ENCODE measurements around the gene SNX9. TPM values are rescaled to one million over a fixed set of nuclear protein-coding genes. Genes with fewer than 3 reads are reported as not detected.

SNX9 gene
- total and polyA plus RNA-seq, 2 of the 4 experiments (the other 2 are of a cell fraction) = 35.3 to 41.2 TPM

- TF ChIP-seq USF2 (IDR thresholded peaks at IDR 0.05; ENCODE audit: low read depth, low read length) (no peak), NFE2L2 (IDR thresholded peaks at IDR 0.05; ENCODE audit: low read depth, low read length) (no peak), MAFK (IDR thresholded peaks at IDR 0.05; ENCODE audit: low read depth, low read length) (no peak)
Observed at GRCh38 chr6:157892363-157892877, 69.4 kb downstream of the SNX9 start (continued).

- H4K20me1 ChIP-seq (ENCODE audit: insufficient read depth, low read length) = peaks cover 4% of the 10 kb centered on the region
- H3K27ac ChIP-seq (ENCODE audit: insufficient read depth, low read length) = no peak overlapping the region
- no peak overlapping the region for H3K23ac ChIP-seq (ENCODE audit: low read depth, low read length)
- H3K79me1 ChIP-seq (ENCODE audit: low read depth in 1 of 2, low read length in 2 of 2) = peaks cover 35 to 59% of the 10 kb centered on the region in 2 experiments
- no peak overlapping the region for H2BK15ac ChIP-seq (ENCODE audit: low read depth, low read length)
- peaks cover 22% of the 10 kb centered on the region for H3K36me3 ChIP-seq (ENCODE audit: control insufficient read depth, insufficient read depth, low read length)
- no peak overlapping the region for H2AK5ac ChIP-seq (ENCODE audit: low read depth, low read length)
- H4K8ac ChIP-seq (ENCODE audit: low read depth in 2 of 2, low read length in 2 of 2) = no peak overlapping the region
- no peak overlapping the region for H2BK120ac ChIP-seq (ENCODE audit: low read depth, low read length)
- intact Hi-C loops (cut with micrococcal nuclease) = no loop called here
- no peak overlapping the region for H4K5ac ChIP-seq (ENCODE audit: low read depth, low read length)
- DNase-seq (no peak), ATAC-seq (ENCODE audit: low read depth) (no peak)
- H3K4me1 ChIP-seq (ENCODE audit: control insufficient read depth, insufficient read depth, low read length) = no peaks in the 10 kb centered on the region; the same call in 1 of the 2 replicates
- no peak overlapping the region for H3K18ac ChIP-seq (ENCODE audit: low read depth, low read length)
- no peak overlapping the region for H3K4ac ChIP-seq (ENCODE audit: low read depth, low read length)
- ChIA-PET POLR2A (ENCODE audit: unreplicated experiment) (no interaction called here), CTCF (interaction anchor here (0.7 to 1.0 kb wide), 2 partner anchors 9 to 149 kb away, joined by 3 to 4 read pairs; no protein-coding TSS in a partner anchor)
- TF ChIP-seq MAFK (IDR thresholded peaks at IDR 0.05; ENCODE audit: low read depth, low read length) = no peak
- no peak for TF ChIP-seq USF2 (IDR thresholded peaks at IDR 0.05; ENCODE audit: low read depth, low read length)
- TF ChIP-seq RAD21 (IDR thresholded peaks at IDR 0.05; ENCODE audit: low read length) = no peak
- TF ChIP-seq CTCF (conservative IDR thresholded peaks at IDR 0.05; ENCODE audit: low read depth, low read length) = no peak
- no peak for TF ChIP-seq RFX5 (IDR thresholded peaks at IDR 0.05; ENCODE audit: low read depth, low read length)
- TF ChIP-seq MAZ (IDR thresholded peaks at IDR 0.05; ENCODE audit: borderline replicate concordance, low read depth, low read length) = no peak
- no peak for TF ChIP-seq RCOR1 (IDR thresholded peaks at IDR 0.05; ENCODE audit: insufficient replicate concordance, low read length)
- TF ChIP-seq CHD1 (IDR thresholded peaks at IDR 0.05; ENCODE audit: low read depth, low read length) = no peak
- no peaks in the 10 kb centered on the region for H3K9me3 ChIP-seq (ENCODE audit: control insufficient read depth, insufficient read depth, low read length)
- no peak overlapping the region for H2AFZ ChIP-seq (replicated peaks; ENCODE audit: low read length, poor library complexity)
- dilution Hi-C loops (cut with HindIII; ENCODE audit: low sequenced_read_pairs, unreplicated experiment) = no loop called here
- in situ Hi-C loops (cut with MboI; ENCODE audit: low sequenced_read_pairs) = loop anchor here (25.0 kb wide), 1 partner anchor 581 kb away; the partner anchor contains the start of gene TMEM242
- no peak overlapping the region for H2BK5ac ChIP-seq (ENCODE audit: low read depth, low read length, poor library complexity, severe bottlenecking)
- H3K56ac ChIP-seq (ENCODE audit: extremely low read depth, insufficient read depth, low read length) = no peak overlapping the region
- BruUV-seq (replicated peaks) = no TSS peak
- no peak overlapping the region for H4K91ac ChIP-seq (ENCODE audit: insufficient read depth, low read depth, low read length)
- H3K9me1 ChIP-seq (ENCODE audit: insufficient read depth, low read length) = peaks cover 7% of the 10 kb centered on the region
- H3K9ac ChIP-seq (ENCODE audit: low read depth, low read length) = no peak overlapping the region
- H2BK20ac ChIP-seq (ENCODE audit: low read depth, low read length) = no peak overlapping the region
- no peak overlapping the region for H3K4me2 ChIP-seq (ENCODE audit: low read depth, low read length)
- WGBS, 2 experiments (ENCODE audit: extremely low coverage in 2 of 2, insufficient read length in 1 of 2) = no CpG with 5 or more reads among the region's 4 CpGs
- H3K4me3 ChIP-seq (ENCODE audit: insufficient read depth, low read depth, low read length) = no peak overlapping the region
- H3K14ac ChIP-seq (replicated peaks; ENCODE audit: low read depth, low read length) = no peak overlapping the region
- no peaks in the 10 kb centered on the region for H3K27me3 ChIP-seq (ENCODE audit: control insufficient read depth, insufficient read depth, low read length)
- no peak overlapping the region for H2AK9ac ChIP-seq (replicated peaks; ENCODE audit: low read depth, low read length, poor library complexity)
Observed at GRCh38 chr6:157893238-157893637, 70.2 kb downstream of the SNX9 start.

Data from IMR-90 (cell line).